ENCODE measurements around the gene NOS1. TPM values are rescaled to one million over a fixed set of nuclear protein-coding genes. Genes with fewer than 3 reads are reported as not detected.

The NOS1 gene
- total and polyA plus RNA-seq, 4 donors = 1.2 to 7.0 (median 3.4) TPM

DNA sequence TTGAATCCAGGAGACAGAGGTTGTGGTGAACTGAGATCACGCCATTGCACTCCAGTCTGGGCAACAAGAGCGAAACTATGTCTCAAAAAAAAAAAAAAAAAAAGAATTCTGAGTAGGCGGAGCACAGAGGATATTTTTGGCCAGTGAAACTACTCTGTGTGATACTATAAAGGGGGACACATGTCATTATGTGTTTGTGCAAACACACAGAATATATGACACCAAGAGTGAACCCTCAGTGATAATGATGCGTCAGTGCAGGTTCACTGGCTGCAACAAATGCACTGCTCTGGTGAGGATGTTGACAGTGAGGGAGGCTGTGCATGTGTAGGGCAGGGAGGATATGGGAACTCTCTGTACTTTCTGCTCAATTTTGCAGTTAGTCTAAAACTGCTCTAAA, 195.3 kb downstream of the NOS1 start:
- H3K4me1 ChIP-seq (ENCODE audit: control insufficient read depth, insufficient read depth, low read length) = no peaks in the 10 kb centered on the region
- no peak overlapping the region for H3K27ac ChIP-seq (ENCODE audit: low read depth, low read length)
- H3K36me3 ChIP-seq (ENCODE audit: control insufficient read depth, insufficient read depth, low read length) = peaks cover 71% of the 10 kb centered on the region
- no peaks in the 10 kb centered on the region for H3K9me3 ChIP-seq (ENCODE audit: control insufficient read depth, insufficient read depth, low read length)
- 94% methylated on average over 2 of the region's 4 CpGs for WGBS (ENCODE audit: insufficient coverage)
- H3K4me3 ChIP-seq (ENCODE audit: low read depth, low read length) = no peak overlapping the region
- no peak for DNase-seq (ENCODE audit: low read depth in 4 of 6, low spot score in 6 of 6)
- H3K27me3 ChIP-seq (ENCODE audit: control insufficient read depth, insufficient read depth, low read length) = no peaks in the 10 kb centered on the region

DNA sequence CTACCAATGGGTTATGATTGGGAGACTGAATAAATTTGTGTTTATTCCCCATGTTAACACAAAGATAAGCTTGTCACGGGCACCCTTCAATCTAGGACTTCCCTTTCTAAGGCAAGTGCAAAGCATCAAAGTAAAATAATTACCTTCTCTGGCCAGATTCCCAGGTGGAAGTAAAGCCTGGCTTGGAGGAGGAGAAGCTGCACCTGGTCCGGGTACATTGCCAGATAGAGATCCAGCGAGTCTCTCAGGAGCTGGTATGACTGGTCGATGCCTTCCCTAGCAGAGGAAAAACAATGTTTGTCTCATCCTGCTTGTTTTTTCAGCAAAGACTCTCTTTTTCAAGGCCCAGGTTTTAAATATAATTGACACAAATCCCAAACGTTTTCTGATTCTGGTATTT, 196.1 kb downstream of the NOS1 start:
- peak in 1 of 6 donors; percentile 43 for DNase-seq (ENCODE audit: low read depth in 4 of 6, low spot score in 6 of 6)
- WGBS (ENCODE audit: insufficient coverage) = 100% methylated on average over 3 of the region's 5 CpGs
- no peak overlapping the region for H3K27ac ChIP-seq (ENCODE audit: low read depth, low read length)
- peaks cover 72% of the 10 kb centered on the region for H3K36me3 ChIP-seq (ENCODE audit: control insufficient read depth, insufficient read depth, low read length)
- no peaks in the 10 kb centered on the region for H3K4me1 ChIP-seq (ENCODE audit: control insufficient read depth, insufficient read depth, low read length)
- no peak overlapping the region for H3K4me3 ChIP-seq (ENCODE audit: low read depth, low read length)
- H3K27me3 ChIP-seq (ENCODE audit: control insufficient read depth, insufficient read depth, low read length) = no peaks in the 10 kb centered on the region
- no peaks in the 10 kb centered on the region for H3K9me3 ChIP-seq (ENCODE audit: control insufficient read depth, insufficient read depth, low read length)

DNA sequence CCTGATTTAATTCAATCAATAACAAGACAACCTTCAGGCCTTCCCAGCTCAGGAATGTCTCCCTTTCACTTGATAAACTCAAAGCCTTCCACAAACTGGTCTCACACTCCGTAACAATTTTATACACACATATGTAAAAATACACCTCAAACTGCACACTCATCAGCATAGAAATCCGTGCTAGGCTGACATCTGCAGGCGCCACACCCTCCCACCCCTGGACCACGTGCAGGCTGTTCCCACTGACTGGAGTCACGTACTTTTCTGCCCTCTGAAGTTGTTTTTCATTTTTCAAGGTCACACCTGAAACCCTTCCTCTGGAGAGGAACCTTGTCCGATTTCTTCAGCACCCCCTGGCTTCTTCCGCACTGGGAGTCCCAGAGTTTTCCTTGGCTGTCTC, 198.8 kb downstream of the NOS1 start:
- Histone ChIP-seq H3K27ac (ENCODE audit: low read depth, low read length) (no peak overlapping the region), H3K4me1 (ENCODE audit: control insufficient read depth, insufficient read depth, low read length) (no peaks in the 10 kb centered on the region), H3K9me3 (ENCODE audit: control insufficient read depth, insufficient read depth, low read length) (no peaks in the 10 kb centered on the region), H3K36me3 (ENCODE audit: control insufficient read depth, insufficient read depth, low read length) (peaks cover 78% of the 10 kb centered on the region), H3K4me3 (ENCODE audit: low read depth, low read length) (no peak overlapping the region), H3K27me3 (ENCODE audit: control insufficient read depth, insufficient read depth, low read length) (no peaks in the 10 kb centered on the region)
- no peak for DNase-seq (ENCODE audit: low read depth in 4 of 6, low spot score in 6 of 6)
- WGBS (ENCODE audit: insufficient coverage) = 72% methylated on average over 5 of the region's 7 CpGs

DNA sequence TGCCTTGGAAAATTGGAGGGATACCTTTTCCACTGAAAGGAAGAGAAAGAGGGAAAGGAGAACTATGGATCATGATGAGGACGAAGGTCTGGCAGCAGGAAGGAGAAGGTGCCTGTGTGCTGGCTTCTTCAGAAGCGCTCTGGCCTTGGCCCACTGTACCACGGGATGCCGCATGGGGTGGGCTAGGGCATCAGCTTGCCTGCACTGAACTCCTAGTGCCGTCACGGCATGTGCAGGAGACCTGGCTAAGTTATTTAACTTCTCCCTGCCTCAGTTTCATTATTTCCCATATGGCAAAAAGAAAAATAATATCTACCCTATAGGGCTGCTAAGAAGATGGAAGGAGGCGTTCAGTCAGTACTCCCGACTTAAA, 199.3 kb downstream of the NOS1 start:
- Histone ChIP-seq H3K27ac (ENCODE audit: low read depth, low read length) (no peak overlapping the region), H3K36me3 (ENCODE audit: control insufficient read depth, insufficient read depth, low read length) (peaks cover 76% of the 10 kb centered on the region), H3K4me3 (ENCODE audit: low read depth, low read length) (no peak overlapping the region), H3K9me3 (ENCODE audit: control insufficient read depth, insufficient read depth, low read length) (no peaks in the 10 kb centered on the region), H3K4me1 (ENCODE audit: control insufficient read depth, insufficient read depth, low read length) (no peaks in the 10 kb centered on the region), H3K27me3 (ENCODE audit: control insufficient read depth, insufficient read depth, low read length) (no peaks in the 10 kb centered on the region)
- 97% methylated on average over 5 of the region's 8 CpGs for WGBS (ENCODE audit: insufficient coverage)
- no peak for DNase-seq (ENCODE audit: low read depth in 4 of 6, low spot score in 6 of 6)

DNA sequence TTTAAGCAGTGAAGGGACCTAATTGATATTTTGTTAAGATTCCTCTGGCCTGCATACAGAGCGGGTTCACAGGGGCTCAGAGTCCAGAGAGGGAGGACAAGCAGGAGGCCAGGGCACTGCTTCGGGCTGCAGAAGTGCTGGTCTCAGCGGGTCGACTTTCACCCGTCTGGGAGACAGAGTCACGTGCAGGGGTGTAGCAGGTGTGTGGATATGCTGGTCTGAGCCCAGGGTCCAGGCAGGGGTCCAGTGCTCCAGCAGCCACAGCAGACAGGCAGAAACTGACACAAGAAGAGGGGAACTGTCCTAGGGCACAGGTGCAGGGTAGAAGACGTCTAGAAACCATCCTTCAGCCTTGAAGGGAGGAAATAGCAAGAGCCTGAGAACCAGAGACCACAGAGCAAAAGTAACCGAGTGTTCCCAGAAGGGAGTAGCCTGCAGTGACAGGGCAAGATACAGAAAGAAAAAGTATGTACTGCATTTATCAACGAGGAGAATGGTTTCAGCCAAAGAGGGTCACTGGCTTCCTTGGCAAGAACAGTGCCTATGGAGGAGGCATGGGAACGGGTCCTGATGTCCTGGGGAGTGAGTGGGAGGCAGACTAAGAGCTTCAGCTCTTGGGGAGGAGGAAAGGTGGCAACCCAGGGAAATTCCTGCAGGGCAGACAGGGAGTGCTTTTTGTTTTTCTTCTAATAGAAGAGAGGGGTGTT, 199.8 kb downstream of the NOS1 start:
- DNase-seq (ENCODE audit: low read depth in 4 of 6, low spot score in 6 of 6) = no peak
- WGBS (ENCODE audit: insufficient coverage) = 85% methylated on average over 10 of the region's 10 CpGs
- H3K4me3 ChIP-seq (ENCODE audit: low read depth, low read length) = no peak overlapping the region
- no peaks in the 10 kb centered on the region for H3K4me1 ChIP-seq (ENCODE audit: control insufficient read depth, insufficient read depth, low read length)
- peaks cover 76% of the 10 kb centered on the region for H3K36me3 ChIP-seq (ENCODE audit: control insufficient read depth, insufficient read depth, low read length)
- H3K27ac ChIP-seq (ENCODE audit: low read depth, low read length) = no peak overlapping the region
- H3K27me3 ChIP-seq (ENCODE audit: control insufficient read depth, insufficient read depth, low read length) = no peaks in the 10 kb centered on the region
- H3K9me3 ChIP-seq (ENCODE audit: control insufficient read depth, insufficient read depth, low read length) = no peaks in the 10 kb centered on the region

DNA sequence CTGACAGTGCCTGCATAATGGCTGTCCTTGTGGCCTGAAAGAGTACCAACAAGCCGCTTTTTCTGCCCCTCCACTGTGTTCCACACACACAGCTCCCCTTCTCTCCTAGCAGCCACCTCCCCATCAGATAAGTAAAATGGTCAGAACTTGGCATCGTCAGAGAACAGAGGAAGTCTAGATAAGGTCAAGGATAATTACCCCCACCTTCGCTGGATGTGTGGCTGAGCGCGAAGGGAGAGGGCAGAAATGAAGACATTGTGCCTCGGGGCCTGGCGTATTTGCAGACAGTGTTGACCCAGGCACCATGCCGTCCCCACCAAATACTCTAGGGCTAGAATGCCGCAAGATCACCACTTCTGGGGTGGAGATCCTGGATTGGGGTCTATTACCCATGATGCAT, 201.8 kb downstream of the NOS1 start:
- Histone ChIP-seq H3K4me1 (ENCODE audit: control insufficient read depth, insufficient read depth, low read length) (no peaks in the 10 kb centered on the region), H3K27me3 (ENCODE audit: control insufficient read depth, insufficient read depth, low read length) (no peaks in the 10 kb centered on the region), H3K9me3 (ENCODE audit: control insufficient read depth, insufficient read depth, low read length) (no peaks in the 10 kb centered on the region), H3K27ac (ENCODE audit: low read depth, low read length) (no peak overlapping the region), H3K4me3 (ENCODE audit: low read depth, low read length) (no peak overlapping the region), H3K36me3 (ENCODE audit: control insufficient read depth, insufficient read depth, low read length) (peaks cover 83% of the 10 kb centered on the region)
- WGBS (ENCODE audit: insufficient coverage) = 93% methylated on average over 3 of the region's 9 CpGs
- DNase-seq (ENCODE audit: low read depth in 4 of 6, low spot score in 6 of 6) = no peak

DNA sequence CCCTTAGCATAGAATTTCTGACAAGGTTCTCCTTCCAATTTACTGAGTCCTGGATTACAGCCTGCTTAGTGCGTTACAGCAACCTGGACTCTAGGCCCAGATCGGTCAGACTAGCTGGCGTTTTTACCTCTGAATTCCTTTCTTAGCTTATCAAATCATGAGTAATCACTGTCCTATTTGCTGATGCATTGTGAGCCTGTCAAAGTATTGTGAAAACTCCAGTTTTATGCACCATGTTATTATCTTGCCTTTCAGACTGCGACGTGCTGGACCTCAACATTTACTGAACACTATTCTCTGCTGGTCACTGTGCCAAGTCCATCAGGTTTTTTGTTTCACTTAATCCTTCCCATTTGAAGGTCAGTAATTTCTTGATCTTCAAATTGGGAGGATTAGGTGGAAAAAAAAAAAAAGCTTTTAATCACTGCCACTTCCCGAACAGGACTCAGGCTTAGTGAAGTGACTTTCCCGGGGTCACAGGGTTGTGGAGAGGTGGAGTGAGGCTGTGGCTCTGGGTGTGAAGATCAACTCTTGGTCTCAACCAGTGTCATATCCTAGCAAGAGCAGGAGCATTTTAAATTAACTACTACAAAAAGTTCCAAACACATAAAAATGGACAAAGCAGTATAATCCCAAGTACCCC, 202.4 kb downstream of the NOS1 start:
- no peaks in the 10 kb centered on the region for H3K9me3 ChIP-seq (ENCODE audit: control insufficient read depth, insufficient read depth, low read length)
- H3K27ac ChIP-seq (ENCODE audit: low read depth, low read length) = no peak overlapping the region

More for the DNA sequence above, 202.4 kb downstream of the NOS1 start:
- no peak for DNase-seq (ENCODE audit: low read depth in 4 of 6, low spot score in 6 of 6)
- peaks cover 81% of the 10 kb centered on the region for H3K36me3 ChIP-seq (ENCODE audit: control insufficient read depth, insufficient read depth, low read length)
- no peaks in the 10 kb centered on the region for H3K4me1 ChIP-seq (ENCODE audit: control insufficient read depth, insufficient read depth, low read length)
- no peaks in the 10 kb centered on the region for H3K27me3 ChIP-seq (ENCODE audit: control insufficient read depth, insufficient read depth, low read length)
- no peak overlapping the region for H3K4me3 ChIP-seq (ENCODE audit: low read depth, low read length)
- 64% methylated on average over 5 of the region's 7 CpGs for WGBS (ENCODE audit: insufficient coverage)

Other genes starting within 250 kb of the NOS1 start
- 10 to 100 TPM; 60.3 to 94.2 TPM for gene FBXO21, start 171.2 kb downstream of the NOS1 start, total RNA-seq
- 10 to 100 TPM; 69.4 to 81.2 TPM for gene FBXO21, start 171.2 kb downstream of the NOS1 start, polyA plus RNA-seq (ENCODE audit: insufficient read length in 2 of 2)